Astrocyte (in vitro differentiated cells and primary cell): ENCODE results near the gene TROAP.

Experiments
- EZH2 ChIP-seq: IDR thresholded peaks from 2 replicates; pipeline ENCODE4 v1.6.1; 2012; ENCODE audit warnings: mild to moderate bottlenecking, low read length, inconsistent platforms; ENCODE audit not compliant: insufficient read depth
- TF ChIP-seq, protein P1 (sequence below): IDR thresholded peaks from 2 replicates; pipeline ENCODE4 v1.5.1; 2011; ENCODE audit warnings: low read depth, mild to moderate bottlenecking, inconsistent platforms, low read length, moderate library complexity; ENCODE audit not compliant: insufficient read depth

DNA sequence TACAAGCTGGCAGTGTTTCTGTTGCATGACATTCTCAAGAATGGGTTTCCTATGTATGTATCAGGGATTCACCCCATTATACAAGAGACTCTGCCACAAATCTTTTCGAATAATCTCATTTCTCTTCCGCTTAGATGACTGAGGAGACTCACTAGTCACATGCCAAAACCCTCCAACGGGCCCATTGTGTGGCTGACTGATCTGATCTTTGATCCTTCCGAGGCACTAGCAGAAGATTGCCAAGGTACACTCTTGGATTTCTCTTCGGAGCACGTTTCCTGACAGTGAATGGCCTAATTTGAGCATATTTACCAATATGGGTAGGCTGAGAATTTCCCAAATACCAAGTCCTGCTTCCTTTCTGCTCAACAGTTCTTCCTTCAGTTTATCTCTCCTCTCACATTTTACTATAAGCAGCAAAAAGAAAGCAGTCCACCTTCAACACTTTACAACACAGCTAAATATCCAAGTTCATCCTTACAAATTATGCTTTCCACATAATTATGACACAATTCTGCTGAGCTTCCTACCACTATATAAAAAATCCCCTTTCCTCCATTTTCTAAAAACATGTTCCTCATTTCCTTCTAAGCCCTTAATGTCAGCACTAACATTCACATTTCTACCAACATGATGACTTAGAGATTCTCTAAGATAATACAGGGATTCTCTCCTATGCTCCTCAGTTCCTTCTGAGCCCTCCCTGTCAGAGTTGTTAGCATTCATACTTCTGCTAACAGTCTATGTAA lies 17.1 kb upstream of the TROAP start:
- TF ChIP-seq, protein P1, sequence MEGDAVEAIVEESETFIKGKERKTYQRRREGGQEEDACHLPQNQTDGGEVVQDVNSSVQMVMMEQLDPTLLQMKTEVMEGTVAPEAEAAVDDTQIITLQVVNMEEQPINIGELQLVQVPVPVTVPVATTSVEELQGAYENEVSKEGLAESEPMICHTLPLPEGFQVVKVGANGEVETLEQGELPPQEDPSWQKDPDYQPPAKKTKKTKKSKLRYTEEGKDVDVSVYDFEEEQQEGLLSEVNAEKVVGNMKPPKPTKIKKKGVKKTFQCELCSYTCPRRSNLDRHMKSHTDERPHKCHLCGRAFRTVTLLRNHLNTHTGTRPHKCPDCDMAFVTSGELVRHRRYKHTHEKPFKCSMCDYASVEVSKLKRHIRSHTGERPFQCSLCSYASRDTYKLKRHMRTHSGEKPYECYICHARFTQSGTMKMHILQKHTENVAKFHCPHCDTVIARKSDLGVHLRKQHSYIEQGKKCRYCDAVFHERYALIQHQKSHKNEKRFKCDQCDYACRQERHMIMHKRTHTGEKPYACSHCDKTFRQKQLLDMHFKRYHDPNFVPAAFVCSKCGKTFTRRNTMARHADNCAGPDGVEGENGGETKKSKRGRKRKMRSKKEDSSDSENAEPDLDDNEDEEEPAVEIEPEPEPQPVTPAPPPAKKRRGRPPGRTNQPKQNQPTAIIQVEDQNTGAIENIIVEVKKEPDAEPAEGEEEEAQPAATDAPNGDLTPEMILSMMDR, result no peak
- no peak for TF ChIP-seq EZH2
